ENCODE data around the gene MAPKAPK2.

The MAPKAPK2 gene

GRCh38 chr1:206660136-206660535, 24.6 kb upstream of the MAPKAPK2 start:
- DNase-seq (ENCODE audit: low read depth in 2 of 2), result no peak

- DNase-seq (ENCODE audit: low read depth in 2 of 2), result no peak
These were observed 23.4 kb upstream of the MAPKAPK2 start for GRCh38 chr1:206661161-206661820.

DNA sequence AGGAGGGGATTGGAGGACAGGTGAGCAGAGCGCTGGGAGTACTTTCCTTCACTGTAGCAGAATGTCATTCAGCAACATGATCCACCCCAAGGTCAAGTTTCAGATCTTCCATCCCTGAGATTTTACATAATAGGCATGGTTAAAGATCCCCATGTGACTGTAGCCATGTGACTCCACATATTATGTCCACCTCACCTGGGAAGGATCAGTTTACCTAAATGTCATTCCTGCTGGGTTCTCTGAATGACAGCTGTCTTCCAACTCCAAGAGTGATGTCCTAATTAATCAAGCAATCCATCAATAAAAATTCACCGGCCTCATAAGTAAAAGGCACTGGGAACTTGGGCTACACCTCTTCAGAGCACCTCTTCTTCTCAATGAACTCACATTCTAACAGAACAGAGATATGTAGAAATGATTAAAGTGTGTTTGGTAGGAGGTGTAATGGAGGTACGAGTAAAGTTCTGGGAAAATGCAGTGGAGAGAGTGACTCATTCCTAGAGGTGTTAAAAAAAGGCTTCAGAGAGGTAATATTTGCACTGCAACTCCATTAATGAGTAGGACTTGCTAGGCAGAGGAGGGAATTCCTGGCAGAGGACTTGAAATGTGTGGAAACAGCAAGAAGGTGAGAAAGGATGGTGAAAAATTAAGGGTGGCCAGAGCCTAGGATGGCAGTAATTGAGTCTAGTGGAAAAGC, 22.2 kb upstream of the MAPKAPK2 start:
- no peak for DNase-seq (ENCODE audit: low read depth in 2 of 2)

- no peak for DNase-seq (ENCODE audit: low read depth in 2 of 2)
These were observed 21.3 kb upstream of the MAPKAPK2 start for GRCh38 chr1:206663362-206663761.

DNA sequence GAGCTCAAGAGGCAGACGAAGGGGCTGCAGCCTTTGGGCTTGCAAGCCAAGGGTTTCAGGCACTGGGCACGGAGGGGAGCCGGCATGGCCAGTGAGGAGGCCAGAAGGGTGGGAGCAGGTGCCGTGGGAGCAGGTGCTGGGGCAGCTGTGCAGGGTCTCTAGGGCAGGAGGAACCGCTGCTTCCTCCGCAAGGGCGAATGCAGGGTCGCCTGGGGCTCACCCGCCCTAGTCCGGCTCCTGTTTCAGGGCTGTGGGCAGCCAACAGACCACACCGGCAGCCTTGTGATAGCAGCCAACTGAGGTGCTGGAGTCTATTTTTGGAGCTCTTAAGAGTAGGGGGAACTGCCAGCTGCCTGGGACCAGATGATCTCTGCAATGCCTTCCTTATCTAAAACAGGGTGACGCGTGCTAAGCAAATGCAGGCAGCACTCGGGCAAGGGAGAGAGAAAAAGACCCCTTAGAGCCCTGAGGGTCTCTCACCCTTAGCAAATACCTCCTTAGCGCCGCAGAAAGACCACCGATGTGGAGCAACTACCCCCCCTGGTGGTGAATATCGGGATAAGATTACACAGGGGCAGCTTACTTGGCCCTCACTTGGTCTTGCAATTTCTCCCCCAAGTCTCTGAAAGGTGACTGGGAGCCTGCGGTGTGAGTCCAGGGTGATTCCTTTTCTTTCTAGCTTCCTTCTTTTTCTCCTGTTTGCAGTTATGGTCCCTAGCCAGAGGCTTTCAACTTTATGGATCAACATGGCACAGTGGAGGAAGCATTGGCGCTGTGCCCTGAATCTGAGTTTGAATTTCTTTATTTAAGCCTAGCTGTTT, 20.7 kb upstream of the MAPKAPK2 start:
- peak; percentile 36 to 55 for DNase-seq (ENCODE audit: low read depth in 2 of 2)

- no peak for DNase-seq (ENCODE audit: low read depth in 2 of 2)
These were observed 20.0 kb upstream of the MAPKAPK2 start for GRCh38 chr1:206664740-206665139.

- no peak for DNase-seq (ENCODE audit: low read depth in 2 of 2)
These were observed 18.6 kb upstream of the MAPKAPK2 start for GRCh38 chr1:206666031-206666561.

GRCh38 chr1:206666954-206667665, 17.6 kb upstream of the MAPKAPK2 start:
- DNase-seq (ENCODE audit: low read depth in 2 of 2), result no peak

DNA sequence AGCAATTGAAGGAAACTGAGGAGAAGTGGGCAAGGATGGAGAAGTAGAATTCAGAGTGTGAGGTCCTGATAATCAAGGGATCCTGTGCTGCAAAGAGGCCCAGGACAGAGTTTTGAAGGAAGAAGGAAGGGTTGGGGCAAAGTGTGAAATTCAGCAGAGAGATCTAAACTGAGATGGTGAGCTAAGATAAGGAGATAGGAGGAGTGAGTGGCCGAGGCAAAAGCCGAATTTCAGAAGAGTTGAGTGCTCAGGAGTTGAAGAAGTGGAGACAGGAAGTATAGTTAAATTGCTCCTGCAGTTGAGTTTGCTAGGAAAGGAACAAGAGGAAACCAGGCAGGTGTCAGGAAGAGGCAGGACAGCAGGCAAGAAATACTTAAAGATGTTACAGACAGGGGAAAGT, 16.4 kb upstream of the MAPKAPK2 start:
- no peak for DNase-seq (ENCODE audit: low read depth in 2 of 2)

- no peak for DNase-seq (ENCODE audit: low read depth in 2 of 2)
These were observed 15.8 kb upstream of the MAPKAPK2 start for GRCh38 chr1:206668874-206669410.

GRCh38 chr1:206672011-206672688, 12.6 kb upstream of the MAPKAPK2 start:
- no peak for DNase-seq (ENCODE audit: low read depth in 2 of 2)

DNA sequence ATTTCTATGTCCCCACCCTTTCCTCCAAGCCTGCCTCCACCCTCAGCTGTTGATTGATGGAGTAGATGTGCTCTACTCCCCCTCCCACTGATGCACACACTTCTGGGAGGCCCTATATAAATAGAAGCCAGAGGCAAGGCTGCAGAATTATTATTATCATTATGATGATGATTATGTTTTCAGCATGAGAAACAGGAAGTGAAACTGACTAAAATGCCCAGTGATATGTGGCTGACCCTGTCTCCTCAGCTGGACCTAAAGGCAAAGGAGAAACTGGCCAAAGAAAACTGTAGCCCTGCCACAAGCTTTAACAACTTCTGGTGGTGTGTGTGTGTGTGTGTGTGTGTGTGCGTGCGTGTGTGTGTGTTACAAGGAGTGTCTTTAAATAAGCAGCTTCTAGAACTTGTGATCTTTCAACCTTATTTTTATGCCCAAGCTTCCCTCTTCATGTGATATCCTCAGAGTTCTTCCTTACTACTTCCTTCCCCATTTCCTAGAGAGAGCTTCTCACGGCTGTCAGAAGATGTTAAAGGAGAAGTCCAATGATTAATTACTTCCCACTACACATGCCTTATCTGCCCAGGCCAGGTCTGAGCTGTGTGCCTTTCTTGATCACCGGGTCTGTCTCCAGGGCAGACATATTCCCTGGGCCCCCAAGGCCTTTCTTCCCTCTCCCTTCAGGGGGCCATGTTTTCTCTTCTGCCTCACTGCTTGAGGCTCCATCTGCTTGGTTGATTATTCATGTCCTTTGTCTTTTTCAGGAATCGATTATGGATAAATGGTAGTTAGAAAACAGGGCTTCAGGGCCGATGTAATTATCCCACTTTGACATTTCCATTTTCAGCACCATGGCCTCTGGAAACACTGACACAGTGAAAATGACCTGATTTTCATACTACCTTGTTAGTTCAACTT, 11.6 kb upstream of the MAPKAPK2 start:
- DNase-seq (ENCODE audit: low read depth in 2 of 2), result no peak

DNA sequence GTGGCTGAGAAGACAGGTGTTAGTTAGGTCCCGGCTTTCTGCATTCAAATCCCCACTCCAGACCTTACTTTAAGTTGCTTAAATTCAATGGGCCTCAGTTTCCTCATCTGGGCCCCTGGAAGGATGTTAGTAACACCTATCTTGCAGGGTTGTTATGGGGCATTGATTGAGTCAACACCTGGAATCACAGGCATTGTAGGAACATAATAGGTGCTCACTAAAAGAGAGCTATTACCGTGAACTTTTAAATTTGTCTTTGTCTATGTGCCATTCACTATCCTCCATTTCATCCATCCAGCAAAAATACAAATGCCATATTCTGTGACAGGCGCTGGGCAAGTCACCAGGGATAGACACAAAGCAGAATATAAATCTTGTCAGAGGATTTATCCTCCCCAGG, 10.5 kb upstream of the MAPKAPK2 start:
- DNase-seq (ENCODE audit: low read depth in 2 of 2), result no peak

- no peak for DNase-seq (ENCODE audit: low read depth in 2 of 2)
These were observed 9.9 kb upstream of the MAPKAPK2 start for GRCh38 chr1:206674745-206675175.

GRCh38 chr1:206676499-206676898, 8.2 kb upstream of the MAPKAPK2 start:
- no peak for DNase-seq (ENCODE audit: low read depth in 2 of 2)

DNA sequence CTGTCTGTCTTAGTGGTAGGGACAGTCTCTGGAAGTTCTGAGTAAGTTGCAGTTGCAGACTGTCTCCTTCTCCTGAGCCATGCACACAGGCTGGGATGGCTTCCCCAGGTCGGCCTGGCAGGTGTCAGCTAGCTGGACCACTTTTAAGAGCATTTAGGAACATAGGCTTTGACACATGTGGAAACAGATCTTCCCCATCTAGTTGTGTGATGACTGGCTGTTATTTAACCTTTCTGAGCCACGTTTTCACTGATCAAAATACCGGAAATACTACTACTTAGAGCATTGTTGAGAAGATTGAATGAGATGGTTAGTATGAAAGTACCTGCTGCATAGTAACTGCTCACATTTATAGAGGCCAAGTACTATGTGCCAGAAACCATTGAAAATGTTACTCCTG, 6.2 kb upstream of the MAPKAPK2 start:
- DNase-seq (ENCODE audit: low read depth in 2 of 2), result no peak

GRCh38 chr1:206679738-206680211, 4.9 kb upstream of the MAPKAPK2 start:
- no peak for DNase-seq (ENCODE audit: low read depth in 2 of 2)

DNA sequence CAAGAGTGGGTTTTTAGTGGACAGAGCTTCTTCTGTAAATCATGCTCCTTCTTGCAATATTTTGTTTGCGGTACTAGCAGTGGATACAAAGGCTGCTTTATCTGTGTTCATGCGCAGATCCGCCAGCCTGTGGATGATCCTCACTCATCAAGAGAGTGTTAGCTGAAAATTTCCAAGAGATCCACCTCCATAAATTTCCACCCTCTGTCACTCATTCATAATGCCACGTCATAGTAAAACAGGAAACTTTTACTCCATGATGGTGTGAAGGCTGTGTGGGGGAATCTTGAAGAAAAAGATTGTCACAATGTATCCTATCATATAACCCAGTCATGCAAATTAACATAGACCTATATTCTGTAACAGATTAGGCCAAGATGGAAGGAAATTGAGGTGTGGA, 4.4 kb upstream of the MAPKAPK2 start:
- DNase-seq (ENCODE audit: low read depth in 2 of 2), result no peak

- no peak for DNase-seq (ENCODE audit: low read depth in 2 of 2)
These were observed 3.3 kb upstream of the MAPKAPK2 start for GRCh38 chr1:206681359-206681758.

DNA sequence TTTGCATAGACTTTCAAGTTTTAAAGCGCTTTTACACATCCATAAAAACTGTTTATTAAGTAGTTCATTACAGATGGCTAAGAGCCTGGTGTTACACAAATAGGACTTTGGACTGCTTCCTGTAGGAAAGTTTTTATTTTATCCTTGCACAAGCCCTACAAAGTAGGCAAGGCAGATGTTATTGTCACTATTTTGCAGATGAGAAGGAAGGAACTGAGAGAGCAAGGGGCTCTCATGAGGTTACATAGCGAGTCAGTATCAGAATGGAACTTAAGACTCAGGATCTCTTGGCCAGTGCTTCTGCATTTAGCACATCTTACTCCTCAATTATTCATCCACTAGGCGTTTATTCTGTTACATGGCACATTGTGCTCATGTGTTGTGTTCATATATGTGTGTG, 2.6 kb upstream of the MAPKAPK2 start:
- DNase-seq (ENCODE audit: low read depth in 2 of 2), result no peak

Measured in stimulated activated CD8-positive, alpha-beta memory T cell treated with anti-CD3 and anti-CD28 coated beads, Interleukin-7, amount 100 ng/mL, for 1 hour (primary cell).